ENCODE results near the gene SLC34A3.

Gene SLC34A3

DNA sequence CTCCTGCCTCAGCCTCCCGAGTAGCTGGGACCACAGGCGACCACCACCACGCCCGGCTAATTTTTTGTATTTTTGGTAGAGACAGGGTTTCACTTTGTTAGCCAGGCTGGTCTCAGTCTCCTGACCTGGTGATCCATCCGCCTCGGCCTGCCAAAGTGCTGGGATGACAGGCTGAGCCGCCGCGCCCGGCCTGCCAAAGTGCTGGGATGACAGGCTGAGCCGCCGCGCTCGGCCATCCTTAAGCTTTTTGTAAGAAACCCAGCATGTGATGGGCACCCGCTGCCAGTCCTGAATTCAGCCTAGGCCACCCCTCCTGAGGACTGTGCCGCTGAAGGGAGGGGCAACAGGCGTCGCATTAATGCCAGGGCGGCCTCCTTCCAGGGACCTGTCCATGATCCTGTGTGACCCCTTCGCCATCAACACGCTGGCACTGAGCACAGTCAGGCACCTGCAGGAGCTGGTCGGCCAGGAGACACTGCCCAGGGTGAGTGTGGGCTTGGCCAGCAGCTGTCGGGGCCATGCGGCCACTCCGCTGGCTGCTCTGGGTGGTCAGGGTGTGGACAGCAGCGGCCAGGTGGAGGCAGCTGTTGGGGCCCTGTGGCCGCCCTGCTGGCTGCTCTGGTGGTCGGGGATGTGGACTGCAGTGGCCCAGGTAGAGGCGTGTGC lies 34.9 kb downstream of the SLC34A3 start:
- DNase-seq: peak; percentile 9
- no peaks in the 10 kb centered on the region for H3K4me1 ChIP-seq
- no peaks in the 10 kb centered on the region for H3K9me3 ChIP-seq
- H3K36me3 ChIP-seq: peaks cover 40% of the 10 kb centered on the region
- TF ChIP-seq, protein P1, sequence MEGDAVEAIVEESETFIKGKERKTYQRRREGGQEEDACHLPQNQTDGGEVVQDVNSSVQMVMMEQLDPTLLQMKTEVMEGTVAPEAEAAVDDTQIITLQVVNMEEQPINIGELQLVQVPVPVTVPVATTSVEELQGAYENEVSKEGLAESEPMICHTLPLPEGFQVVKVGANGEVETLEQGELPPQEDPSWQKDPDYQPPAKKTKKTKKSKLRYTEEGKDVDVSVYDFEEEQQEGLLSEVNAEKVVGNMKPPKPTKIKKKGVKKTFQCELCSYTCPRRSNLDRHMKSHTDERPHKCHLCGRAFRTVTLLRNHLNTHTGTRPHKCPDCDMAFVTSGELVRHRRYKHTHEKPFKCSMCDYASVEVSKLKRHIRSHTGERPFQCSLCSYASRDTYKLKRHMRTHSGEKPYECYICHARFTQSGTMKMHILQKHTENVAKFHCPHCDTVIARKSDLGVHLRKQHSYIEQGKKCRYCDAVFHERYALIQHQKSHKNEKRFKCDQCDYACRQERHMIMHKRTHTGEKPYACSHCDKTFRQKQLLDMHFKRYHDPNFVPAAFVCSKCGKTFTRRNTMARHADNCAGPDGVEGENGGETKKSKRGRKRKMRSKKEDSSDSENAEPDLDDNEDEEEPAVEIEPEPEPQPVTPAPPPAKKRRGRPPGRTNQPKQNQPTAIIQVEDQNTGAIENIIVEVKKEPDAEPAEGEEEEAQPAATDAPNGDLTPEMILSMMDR (IDR thresholded peaks at IDR 0.05; ENCODE audit: low read depth, low read length): no peak
- H3K27me3 ChIP-seq: no peaks in the 10 kb centered on the region
- no peak overlapping the region for H3K4me3 ChIP-seq (ENCODE audit: low read depth, low read length)

DNA sequence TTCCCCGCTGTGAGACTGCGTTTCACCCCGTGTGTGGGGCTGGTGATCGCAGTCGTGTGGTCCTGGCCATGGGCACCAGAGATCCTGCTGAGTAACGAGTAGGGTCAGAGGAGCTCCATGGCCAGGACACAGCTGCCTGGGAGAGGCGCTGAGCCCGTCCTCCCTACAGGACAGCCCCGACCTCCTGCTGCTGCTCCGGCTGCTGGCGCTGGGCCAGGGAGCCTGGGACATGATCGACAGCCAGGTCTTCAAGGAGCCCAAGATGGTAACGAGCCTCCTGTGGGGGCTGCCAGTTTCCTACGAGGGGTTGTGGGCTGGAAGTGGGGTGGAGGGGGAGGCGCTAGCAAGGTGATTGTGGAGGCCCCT lies 35.4 kb downstream of the SLC34A3 start:
- H3K9me3 ChIP-seq: no peaks in the 10 kb centered on the region
- H3K4me3 ChIP-seq (ENCODE audit: low read depth, low read length): no peak overlapping the region
- TF ChIP-seq, protein P1 (IDR thresholded peaks at IDR 0.05; ENCODE audit: low read depth, low read length): no peak
- H3K4me1 ChIP-seq: no peaks in the 10 kb centered on the region
- H3K27me3 ChIP-seq: no peaks in the 10 kb centered on the region
- H3K36me3 ChIP-seq: peaks cover 44% of the 10 kb centered on the region
- DNase-seq: peak; percentile 32

DNA sequence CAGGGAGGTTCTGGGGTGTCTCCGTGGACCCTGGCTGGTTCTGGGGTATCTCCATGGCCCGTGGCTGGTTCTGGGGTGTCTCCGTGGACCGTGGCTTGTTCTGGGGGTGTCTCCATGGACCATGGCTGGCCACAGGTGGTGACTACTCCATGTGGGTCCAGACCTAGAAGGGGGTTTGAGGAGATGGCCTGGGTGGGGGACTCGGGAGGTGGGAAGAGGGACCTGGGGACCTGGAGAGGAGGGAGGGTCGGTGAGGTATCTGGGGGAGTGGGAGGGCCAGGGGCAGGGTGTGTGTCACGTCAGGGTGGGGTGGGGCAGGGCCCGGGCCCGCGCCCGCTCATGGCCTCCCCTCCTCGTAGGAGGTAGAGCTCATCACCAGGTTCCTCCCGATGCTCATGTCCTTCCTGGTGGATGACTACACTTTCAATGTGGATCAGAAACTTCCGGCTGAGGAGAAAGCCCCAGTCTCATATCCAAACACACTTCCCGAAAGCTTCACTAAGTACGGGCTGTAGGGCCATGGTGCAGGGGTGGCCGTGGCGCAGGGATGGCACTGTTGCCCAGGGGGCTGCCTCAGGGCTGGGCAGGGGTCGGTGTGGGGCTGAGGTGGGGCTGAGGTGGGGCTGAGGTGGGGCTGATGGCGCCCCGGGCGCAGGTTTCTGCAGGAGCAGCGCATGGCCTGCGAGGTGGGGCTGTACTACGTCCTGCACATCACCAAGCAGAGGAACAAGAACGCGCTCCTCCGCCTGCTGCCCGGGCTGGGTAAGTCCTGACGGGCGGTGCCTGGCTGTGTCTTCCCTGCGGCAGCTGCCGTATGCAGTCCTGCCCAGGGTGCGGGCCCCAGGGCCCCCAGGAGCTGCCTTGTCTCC lies 36.1 kb downstream of the SLC34A3 start:
- H3K27me3 ChIP-seq: no peaks in the 10 kb centered on the region
- TF ChIP-seq, protein P1 (IDR thresholded peaks at IDR 0.05; ENCODE audit: low read depth, low read length): no peak
- no peak overlapping the region for H3K4me3 ChIP-seq (ENCODE audit: low read depth, low read length)
- peaks cover 46% of the 10 kb centered on the region for H3K36me3 ChIP-seq
- no peaks in the 10 kb centered on the region for H3K4me1 ChIP-seq
- no peak for DNase-seq
- H3K9me3 ChIP-seq: no peaks in the 10 kb centered on the region

DNA sequence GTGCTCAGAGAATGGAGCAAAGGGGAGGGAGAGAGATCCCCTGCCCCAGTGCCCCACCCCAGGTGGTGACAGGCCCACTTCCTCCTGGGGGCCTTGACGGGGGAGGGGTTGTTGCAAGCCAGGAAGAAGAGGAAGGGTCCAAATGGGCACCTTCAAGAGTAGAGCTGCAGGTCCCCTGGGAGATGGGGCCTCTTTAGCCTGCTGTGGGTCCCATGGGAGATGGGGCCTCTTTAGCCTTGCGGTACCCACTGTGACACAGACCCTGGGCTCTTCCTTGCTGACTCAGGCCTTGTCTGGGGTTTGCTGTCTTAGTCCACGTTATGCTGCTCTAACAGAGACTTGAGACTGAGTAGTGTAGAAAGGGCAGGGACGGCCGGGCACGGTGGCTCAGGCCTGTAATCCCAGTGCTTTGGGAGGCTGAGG lies 37.2 kb downstream of the SLC34A3 start:
- no peak overlapping the region for H3K4me3 ChIP-seq (ENCODE audit: low read depth, low read length)
- H3K36me3 ChIP-seq: peaks cover 47% of the 10 kb centered on the region
- H3K27me3 ChIP-seq: no peaks in the 10 kb centered on the region
- TF ChIP-seq, protein P1 (IDR thresholded peaks at IDR 0.05; ENCODE audit: low read depth, low read length): no peak
- DNase-seq: no peak
- H3K9me3 ChIP-seq: no peaks in the 10 kb centered on the region
- H3K4me1 ChIP-seq: no peaks in the 10 kb centered on the region

DNA sequence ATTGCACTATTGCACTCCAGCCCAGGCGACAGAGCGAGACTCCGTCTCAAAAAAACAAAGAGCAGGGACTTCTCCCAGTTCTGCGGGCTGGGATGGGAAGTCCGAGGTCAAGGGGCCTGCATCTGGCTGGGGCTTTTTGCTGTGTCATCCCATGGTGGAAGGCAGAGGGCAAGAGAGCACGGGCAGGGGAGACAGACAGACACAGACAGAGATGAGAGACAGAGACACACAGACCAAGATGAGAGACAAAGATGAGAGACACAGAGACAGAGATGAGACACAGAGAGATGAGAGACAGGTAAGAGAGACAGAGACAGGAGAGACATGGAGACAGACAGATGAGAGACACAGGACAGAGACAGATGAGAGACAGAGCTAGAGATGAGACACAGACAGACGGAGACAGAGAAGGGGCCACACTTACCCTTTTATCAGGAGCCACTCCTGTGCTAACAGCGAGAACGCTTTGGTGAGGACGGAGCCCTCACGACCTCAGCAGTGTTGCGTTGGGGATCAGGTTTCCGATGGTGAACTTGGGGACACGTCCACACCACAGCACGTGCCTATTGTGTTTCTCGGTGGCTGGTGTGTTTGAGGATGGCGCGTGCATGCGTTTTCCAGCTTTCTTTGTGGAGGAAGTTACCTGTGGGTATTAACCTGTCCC lies 38.0 kb downstream of the SLC34A3 start:
- DNase-seq: no peak
- TF ChIP-seq, protein P1 (IDR thresholded peaks at IDR 0.05; ENCODE audit: low read depth, low read length): no peak
- Histone ChIP-seq H3K27me3 (no peaks in the 10 kb centered on the region), H3K4me1 (no peaks in the 10 kb centered on the region), H3K4me3 (ENCODE audit: low read depth, low read length) (no peak overlapping the region), H3K36me3 (peaks cover 47% of the 10 kb centered on the region), H3K9me3 (no peaks in the 10 kb centered on the region)
